ENCODE data around the gene HSPA14.
"Not testable (repeated sequence)": the region's sequence is repeated elsewhere in the genome, so short reads cannot be mapped to it uniquely, and the experiment has no call there.

HSPA14 gene

DNA sequence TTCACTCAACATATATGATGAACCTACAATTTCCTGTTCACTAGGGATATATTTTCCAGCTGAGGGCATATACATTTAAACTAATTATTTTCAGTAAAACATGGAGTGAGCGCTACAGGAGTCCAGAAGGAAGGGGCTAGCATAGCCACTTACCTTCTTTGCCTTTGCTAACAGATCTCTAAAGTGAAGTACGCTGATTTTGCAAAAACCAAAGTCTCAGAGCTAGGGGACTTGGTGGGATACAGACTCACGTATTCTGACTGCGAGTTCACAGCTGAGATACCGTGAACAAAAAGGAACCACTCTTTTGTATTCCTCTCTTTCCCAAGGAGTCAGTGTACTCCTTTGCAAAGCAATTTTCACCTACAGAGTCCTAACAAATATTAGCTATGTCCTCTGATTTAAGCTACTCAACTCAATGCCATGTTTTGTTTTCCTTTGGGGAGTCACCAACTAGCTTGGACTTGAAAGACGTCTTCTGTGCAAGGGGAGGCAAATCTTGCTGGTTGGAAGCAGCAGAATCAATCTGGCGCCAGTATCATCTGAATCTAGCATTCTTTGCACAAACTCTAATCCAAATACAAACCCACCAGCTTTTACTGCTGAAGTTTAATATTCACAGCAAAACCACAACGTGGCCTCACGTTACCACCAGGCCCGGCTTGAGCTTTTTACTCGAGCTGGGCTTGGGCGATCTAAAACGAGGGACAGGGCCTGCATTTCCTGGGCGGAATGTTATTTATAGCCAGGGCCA, 926 bp upstream of the HSPA14 start:
- DNase-seq (ENCODE audit: low read depth in 2 of 2), result no peak

DNA sequence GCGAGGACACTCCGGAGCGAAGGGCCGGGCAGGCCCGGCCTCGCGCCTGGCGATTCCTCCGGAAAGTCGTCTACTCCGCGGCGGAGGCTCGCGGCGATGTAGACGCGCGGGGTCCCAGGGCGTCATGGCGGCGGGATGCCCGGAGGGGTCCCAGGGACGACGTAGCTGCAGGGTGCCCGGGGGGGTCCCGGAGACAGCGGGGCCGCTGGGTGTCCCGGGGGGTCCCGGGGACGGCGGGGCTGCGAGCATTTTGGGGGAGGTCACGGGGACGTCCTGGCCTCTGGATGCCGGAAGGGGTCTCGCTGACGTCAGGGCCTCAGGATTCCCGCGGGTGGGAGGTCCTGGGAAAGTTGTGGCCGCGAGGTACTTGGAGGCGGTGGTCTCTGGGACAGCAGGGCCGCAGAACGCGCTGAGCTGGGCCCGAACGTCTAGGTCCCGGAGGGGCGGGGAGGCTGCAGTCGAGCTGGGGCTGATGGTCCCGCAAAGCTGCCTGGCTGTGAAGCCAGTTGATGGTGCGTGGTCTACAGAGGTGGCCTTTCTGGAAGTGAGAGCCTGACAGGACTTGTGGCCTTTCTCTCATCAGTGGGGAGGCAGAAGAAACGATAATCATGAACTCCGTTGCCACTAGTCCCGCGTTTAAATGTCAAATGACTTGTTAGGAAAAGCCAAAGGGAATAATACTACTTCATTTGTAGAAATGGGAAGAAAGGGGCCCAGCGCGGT, 637 bp downstream of the HSPA14 start:
- DNase-seq (ENCODE audit: low read depth in 2 of 2), result peak in 1 of 2 donors; percentile 11

DNA sequence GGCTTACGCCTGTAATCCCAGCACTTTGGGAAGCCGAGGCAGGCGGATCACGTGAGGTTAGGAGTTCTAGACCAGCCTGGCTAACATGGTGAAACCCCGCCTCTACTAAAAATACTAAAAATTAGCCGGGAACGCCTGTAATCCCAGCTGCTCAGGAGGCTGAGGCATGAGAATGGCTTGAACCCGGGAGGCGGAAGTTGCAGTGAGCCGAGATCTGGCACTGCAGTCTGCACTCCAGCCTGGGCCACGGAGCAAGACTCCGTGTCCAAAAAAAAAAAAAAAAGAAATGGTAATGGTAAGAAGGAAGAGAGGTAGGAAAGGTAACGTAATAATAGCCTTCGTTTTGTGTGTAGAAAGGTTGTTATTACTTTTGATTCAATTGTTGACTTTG, 1.2 kb downstream of the HSPA14 start:
- no peak for DNase-seq (ENCODE audit: low read depth in 2 of 2)

DNA sequence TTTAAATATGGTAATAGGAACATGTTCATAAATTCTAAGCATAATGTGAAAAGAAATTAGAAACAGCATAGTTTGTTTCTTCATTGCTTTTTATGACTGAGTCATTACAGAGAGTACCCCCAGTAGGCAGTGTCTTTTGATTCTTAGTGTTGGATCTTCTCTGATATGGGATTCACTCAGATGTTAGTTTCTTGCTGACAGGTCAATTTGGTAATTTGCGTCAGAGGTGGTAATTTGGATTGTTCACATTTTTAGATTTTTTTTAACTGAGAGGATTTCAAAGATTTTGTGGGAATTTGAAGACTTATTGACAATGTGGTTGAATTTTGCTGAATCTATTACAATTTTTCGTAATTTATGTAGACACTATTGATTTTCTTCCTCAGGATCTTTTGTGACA, 2.1 kb downstream of the HSPA14 start:
- DNase-seq (ENCODE audit: low read depth in 2 of 2), result no peak

DNA sequence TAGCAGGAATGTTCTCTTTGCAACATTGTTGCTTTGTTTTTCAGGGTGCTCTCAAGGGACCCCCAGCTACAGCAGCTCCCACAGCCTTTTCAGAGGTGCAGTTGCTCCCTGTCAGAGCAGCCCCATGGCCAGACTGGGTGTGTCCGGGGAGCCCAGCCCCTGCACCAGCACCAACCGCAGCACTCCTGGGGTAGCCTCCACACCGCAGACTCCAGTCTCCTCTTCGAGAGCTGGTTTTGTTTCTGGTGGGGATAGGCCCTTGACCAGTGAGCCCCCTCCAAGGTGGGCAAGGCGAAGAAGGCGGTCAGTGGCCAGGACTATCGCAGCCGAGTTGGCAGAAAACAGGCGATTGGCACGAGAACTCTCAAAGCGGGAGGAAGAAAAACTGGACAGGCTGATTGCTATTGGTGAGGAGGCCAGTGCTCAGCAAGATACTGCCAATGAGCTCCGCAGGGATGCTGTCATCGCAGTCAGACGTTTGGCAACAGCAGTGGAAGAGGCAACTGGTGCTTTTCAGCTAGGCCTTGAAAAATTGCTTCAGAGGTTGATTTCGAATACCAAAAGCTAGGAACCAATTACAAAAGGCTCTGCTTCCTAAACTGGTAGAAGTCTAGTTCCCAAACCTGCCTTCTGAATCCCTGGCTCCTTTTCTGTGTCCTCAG, 5.4 kb downstream of the HSPA14 start:
- DNase-seq (ENCODE audit: low read depth in 2 of 2), result no peak

DNA sequence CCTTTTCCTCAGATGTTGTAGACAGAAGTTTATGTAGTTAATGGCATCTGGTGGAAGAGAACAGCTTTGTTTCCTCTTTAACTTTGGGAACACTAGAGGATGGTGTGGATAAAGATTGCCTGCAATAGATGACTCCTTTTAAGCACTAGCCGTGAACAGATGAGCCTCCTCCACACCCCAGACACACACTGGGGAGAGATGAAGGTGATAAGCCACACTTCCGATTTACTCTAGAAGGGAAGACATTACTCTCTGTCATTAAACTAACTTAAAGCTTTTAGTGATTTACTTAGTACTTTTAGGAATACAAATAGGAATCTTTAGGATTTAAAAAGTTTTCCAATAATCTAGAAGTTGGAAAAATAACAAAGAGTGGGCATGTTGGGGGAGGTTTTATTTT, 6.8 kb downstream of the HSPA14 start:
- no peak for DNase-seq (ENCODE audit: low read depth in 2 of 2)

DNA sequence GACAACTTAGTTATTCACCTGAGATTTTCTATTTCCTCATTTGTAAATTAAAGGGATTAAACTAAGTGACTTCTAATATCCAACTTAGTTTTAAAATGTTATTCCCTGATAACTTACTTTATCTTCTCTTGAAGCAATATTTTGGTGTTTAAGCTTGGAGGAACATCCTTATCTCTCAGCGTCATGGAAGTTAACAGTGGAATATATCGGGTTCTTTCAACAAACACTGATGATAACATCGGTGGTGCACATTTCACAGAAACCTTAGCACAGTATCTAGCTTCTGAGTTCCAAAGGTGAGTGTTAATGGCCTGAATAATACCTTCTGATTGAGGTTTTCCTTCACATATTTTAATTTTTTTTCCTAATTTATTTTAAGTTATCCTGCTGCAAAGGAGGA, 14.1 kb downstream of the HSPA14 start:
- DNase-seq (ENCODE audit: low read depth in 2 of 2), result no peak

DNA sequence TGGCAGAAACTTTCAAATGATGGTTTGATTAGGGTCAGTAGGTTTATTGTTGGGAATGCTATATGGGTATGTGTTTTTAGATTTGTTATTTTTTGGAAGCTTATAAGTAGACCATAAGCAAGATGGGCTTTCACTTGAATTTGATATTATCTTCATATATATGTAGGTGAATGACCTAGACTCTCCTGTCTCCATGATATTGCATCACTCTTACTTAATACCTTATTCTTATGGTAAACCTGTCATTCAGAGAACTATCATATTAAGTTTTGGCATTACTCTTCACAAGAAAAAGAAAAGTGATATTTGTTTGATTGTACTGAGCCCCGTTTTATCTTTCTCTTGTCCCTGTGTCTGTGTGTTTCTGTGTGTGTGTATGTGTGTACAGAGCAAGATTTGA, 17.3 kb downstream of the HSPA14 start:
- no peak for DNase-seq (ENCODE audit: low read depth in 2 of 2)

DNA sequence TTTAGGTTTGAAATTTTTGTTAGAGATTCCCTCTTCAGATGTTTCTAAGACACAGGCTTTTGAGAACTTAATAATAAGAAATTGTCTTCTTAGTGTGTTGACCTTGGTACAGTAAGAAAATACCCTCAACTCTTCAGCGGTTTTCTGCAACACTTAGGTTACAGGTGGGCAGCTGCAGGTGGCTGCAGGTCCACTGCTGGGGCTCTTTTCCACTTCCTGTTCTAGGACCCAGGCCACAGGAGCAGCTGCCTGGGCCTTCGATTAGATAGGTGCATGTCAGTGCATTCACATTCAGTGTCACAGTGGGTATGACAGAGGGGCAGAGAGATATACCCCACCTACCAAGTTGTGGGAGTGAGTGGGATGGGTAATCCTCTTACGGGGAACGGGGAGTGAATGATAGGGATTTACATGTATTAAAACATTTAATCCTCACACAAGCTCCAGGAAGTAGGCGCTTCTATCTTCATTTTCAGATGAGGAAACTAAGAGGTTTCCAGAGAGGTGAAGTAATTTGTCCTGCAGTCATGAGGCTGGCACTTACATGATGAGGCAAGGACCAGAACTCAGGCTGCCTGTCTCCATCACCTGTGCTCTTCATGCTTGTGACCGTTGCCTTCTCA, 20.3 kb downstream of the HSPA14 start:
- no peak for DNase-seq (ENCODE audit: low read depth in 2 of 2)

DNA sequence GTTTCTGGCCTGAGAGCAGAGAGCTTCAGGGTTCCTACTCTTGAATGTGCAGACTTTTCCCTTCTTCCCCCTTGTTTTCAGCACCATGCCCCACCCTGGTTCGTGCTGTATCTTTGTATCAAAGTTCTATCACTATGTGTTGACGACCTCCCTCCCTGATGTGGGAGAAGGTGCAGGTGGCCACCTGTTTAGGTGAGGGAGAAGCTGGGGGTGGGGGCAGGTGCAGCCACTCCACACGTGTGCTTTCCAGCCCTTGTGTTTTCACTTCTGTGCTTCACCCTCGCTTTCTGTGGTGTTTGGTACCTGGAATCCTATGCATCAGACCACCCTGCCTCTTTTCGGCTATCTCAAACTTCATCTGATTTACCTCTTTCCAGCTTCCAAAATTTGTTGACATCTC, 20.9 kb downstream of the HSPA14 start:
- no peak for DNase-seq (ENCODE audit: low read depth in 2 of 2)

DNA sequence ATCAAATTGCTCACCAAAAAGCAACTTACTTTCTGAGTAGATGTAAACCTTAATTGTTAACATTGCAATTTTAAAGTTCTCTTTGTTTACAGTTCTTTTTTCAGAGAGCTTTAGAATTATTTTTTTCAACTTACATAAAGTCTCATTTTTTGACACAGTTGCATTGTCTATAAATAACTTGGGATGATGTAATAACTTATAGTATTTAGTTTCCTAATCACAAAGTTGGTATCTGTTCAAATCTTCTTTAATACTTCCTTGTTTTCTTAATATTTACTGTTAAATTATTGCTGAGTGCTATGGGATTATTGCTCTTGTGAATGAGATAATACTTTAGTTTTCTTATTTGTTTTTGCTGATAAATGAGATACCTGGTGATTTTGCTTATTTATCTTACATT, 21.7 kb downstream of the HSPA14 start:
- no peak for DNase-seq (ENCODE audit: low read depth in 2 of 2)

DNA sequence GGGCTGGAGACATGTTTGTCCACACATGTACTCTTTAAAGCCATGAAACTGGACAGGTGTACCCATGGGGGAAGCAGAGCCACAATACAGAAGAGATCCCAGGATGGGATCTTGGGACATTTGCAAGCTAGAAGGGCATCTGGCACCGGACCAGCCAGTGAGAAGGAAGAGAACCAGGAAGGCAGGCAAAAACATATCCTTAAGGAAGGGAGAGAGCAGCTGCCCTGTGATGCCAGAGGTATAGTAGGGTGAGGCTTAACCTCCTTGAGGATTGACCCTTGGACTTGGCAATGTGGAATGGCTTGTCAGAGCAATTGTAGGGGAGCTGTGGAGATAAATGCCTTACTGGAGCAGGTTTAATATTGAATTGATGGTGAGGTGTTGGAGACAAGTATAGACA, 22.7 kb downstream of the HSPA14 start:
- DNase-seq (ENCODE audit: low read depth in 2 of 2), result no peak

DNA sequence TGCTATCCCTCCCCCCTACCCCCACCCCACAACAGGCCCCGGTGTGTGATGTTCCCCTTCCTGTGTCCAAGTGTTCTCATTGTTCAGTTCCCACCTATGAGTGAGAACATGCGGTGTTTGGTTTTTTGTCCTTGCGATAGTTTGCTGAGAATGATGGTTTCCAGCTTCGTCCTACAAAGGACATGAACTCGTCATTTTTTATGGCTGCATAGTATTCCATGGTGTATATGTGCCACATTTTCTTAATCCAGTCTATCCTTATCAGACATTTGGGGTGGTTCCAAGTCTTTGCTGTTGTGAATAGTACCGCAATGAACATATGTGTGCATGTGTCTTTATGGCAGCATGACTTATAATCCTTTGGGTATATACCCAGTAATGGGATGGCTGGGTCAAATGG, 26.4 kb downstream of the HSPA14 start:
- not testable (repeated sequence) for DNase-seq (ENCODE audit: low read depth in 2 of 2)

DNA sequence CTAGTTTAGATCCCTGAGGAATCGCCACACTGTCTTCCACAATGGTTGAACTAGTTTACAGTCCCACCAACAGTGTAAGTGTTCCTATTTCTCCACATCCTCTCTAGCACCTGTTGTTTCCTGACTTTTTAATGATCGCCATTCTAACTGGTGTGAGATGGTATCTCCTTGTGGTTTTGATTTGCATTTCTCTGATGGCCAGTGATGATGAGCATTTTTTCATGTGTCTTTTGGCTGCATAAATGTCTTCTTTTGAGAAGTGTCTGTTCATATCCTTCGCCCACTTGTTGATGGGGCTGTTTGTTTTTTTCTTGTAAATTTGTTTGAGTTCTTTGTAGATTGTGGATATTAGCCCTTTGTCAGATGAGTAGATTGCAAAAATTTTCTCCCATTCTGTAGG, 26.8 kb downstream of the HSPA14 start:
- not testable (repeated sequence) for DNase-seq (ENCODE audit: low read depth in 2 of 2)

DNA sequence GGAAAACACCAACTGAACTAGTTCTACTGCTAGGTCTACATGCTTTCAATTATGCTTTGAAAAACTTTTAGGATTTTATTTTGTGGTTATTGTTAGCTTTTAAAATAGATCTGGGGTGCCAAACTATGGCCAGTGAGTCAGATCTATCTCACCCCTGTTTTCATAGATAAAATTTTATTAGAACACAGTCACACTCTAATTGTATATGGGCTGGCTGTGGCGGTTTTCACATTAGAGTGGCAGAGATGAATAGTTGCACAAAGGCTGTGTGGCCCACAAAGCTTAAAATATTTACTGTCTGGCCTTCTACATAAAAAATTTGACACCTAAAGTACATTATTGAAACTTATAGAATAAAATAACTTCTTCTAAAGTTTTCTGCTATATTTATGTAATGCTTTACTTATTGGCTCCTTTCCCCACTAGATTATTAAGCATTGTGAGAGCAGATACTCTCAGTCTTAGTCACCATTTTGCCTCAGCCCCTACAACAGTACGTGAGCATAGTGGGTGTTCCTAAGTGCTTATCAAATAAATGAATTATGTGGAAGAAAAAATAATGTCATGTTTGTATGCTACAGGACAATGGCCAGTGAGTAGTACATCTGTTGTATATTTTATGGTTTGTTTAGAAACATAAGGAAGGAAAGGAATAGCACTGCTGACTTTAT, 35.1 kb downstream of the HSPA14 start:
- no peak for DNase-seq (ENCODE audit: low read depth in 2 of 2)

DNA sequence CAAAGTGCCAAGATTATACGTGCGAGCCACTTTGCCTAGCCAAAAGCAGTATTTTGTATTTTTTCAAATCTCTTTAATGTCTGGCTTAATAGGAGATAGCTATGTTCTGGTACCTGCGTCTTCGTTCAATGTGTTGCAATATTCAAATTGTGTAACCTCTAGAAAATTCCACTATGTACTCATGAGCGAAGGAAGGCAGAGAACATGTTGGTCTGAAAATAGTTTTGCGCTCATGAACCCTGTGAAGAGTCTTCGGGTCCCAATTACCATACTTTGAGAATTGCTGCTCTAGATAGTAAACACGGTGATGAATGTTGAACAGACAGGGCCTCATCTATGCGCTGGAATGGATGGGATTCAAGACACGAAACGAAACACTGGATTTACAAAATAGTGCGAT, 37.8 kb downstream of the HSPA14 start:
- DNase-seq (ENCODE audit: low read depth in 2 of 2), result no peak

DNA sequence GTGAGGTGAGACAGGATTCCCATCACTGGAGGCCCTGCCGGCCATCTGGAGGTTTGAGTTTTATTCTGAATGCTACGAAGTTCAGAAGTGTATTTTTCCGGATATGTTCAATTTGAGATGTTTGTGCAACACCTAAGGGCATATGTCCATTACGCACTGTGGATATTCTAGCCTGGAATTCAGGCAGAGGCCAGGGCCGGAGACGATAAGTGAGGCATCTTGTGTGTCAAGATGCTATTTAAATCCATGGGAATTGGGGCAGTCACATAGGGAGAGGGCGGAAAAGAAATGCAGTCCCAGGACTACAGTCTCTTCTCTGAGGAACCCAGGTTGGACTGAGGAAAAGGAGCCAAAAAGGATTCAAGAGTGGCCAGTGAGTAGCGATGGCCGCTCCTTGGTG, 38.7 kb downstream of the HSPA14 start:
- no peak for DNase-seq (ENCODE audit: low read depth in 2 of 2)

DNA sequence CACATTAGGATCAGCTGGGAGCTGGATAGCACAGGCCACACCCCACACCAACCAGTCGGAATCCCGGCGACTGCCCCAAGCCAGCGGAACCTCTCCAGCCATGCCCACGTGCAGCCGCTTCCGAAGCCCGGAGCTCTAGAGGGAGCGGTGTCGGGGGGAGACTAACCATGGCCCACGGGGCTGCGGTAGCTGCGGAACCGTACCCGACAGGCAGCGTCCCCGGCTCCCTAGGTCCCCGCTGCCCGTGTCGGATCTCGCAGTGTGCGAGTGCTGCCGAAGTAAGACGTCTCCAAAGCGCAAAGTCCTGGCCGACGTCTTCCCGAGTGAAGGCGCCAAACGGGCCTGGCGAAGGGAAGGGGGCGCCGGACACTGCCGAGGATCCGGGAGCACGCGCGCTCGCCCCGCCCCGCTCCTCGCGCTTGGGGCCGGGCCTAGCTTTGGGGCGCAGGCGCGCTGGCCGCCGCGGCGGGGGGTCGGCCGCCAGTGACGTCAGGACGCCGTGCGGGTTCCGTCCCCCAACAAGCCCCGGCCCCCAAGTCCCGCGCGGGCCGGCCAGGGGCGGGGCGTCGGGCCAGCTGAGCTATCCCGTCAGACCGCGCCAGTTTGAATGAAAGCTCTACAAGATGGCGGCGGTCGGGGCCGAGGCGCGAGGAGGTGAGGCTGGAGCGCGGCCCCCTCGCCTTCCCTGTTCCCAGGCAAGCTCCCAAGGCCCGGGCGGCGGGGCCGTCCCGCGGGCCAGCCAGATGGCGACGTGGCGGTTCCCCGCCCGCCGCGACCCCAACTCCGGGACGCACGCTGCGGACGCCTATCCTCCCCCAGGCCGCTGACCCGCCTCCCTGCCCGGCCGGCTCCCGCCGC, 40.4 kb downstream of the HSPA14 start, which contains the start of gene SUV39H2:
Gene SUV39H2 (plus strand): TSS at position 601 of the 858 bp plus-strand sequence. CDS start 23 bp downstream, at position 624.
- peak; percentile 89 to 92 for DNase-seq (ENCODE audit: low read depth in 2 of 2)

DNA sequence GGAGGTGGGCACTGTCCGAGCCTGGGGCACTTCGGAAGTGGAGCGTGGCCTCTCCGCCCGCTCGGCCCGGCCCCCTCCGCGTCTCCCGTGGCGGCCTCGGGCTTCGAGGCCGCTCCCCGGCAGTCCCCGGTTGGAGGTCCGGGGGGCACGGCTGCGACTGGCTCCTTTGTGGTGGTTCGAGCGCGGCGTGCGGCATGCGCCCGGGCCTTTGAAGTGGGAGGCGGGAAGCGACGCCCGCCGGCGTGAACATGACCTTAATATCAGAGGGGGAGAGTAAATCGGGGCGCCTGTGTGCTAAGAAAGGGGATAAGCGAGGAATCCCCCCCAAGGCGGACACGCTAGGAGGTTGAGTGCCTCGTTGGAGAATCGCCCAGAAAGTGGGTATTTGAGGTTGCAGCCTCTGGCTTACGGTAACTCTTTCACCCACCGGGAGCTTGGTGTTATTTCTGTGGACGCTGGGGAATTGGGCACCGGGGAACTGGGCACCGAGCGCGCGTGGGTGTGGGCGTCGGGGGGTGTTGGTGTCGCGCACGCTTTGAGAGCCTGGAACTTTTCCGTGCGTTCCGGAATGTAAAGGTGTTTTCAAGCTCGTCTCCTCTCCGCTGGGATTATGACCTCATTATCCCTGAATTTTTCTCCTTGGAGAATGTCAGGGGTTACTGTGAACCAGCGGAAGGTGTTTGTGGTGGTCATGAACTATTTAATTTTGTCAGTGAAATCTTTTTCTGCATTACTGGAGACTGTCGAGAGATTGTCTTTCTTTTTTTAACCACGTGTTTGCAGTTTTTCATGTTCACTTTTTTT, 41.2 kb downstream of the HSPA14 start:
- DNase-seq (ENCODE audit: low read depth in 2 of 2), result peak; percentile 30 to 35

DNA sequence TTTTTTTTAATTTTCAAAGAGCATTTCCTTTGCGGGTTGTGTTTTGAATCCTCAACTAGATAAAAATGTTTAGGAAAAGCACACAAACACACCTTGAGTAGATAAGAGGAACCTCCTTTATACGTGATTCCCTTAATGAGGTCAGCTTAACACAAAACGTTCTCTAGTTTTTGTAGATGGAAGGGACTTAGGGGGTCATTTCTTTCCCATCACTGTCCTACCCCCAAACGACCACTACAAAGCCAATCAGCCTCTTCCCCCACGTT, 41.8 kb downstream of the HSPA14 start:
- DNase-seq (ENCODE audit: low read depth in 2 of 2), result no peak
